GDM1 (cell line): Measurements from ENCODE around the gene IFITM5.
"Not testable (repeated sequence)": the region's sequence is repeated elsewhere in the genome, so short reads cannot be mapped to it uniquely, and the experiment has no call there.

Source experiments
- DNase-seq: peaks from one replicate; lab custom pipeline; 2025; lab: John Stamatoyannopoulos, UW

Gene IFITM5

DNA sequence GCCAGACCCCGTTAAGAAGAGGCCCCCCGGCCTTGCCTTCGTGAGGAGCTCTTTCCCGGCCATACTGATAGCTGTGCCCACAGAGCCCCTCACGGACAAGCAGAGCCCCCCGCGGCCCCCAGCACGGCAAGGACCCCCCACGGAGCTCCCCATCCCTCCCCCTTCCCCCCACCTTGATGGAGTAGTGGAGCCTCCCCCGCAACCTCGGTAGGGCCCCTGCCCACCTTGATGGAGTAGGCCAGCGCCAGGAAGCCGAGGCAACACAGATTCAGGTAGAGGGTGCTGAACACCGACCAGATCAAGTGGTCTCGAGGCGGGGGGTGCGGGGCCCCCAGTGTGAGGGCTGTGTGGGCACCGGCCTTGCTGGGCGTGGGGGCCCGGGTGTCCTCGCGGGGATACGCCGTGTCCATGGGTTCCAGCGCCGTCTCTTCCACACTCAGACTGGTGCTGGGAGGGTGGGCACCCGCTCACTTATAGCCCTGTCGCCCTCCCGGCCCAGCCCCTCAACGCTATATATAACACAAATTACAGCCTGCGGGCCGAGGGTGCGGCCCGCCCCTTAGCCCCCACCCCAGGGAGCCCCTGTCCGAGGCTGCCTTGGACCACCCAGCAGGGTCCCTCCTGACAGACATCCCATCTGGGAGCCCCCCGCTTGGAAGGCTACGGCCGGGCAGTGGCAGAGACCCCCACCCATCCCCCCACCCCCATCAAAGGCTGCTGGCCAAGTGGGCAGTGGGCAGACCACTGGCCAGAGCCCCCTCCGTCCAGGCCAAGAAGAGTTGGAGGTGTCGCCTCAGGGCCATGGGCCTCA is at the start of gene IFITM5:
TSS of gene IFITM5 (minus strand) at position 446 of the 811 bp plus-strand sequence. CDS start at position 410, 36 bp downstream.
- DNase-seq = no peak

DNA sequence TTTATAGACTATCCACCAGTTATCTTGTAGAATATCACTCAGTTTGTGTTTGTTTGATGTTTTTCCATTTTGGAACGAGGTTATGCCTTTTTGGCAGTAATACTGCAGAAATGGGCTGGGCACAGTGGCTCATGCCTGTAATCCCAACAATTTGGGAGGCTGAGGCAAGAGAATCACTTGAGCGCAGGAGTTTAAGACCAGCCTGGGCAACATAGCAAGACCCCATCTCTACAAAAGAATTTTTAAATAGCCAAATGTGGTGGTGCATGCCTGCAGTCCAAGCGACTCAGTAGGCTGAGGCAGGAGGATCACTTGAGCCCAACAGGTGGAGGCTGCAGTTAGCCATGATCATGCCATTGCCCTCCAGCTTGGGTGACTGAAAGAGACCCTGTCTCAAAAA is 47.2 kb upstream of the IFITM5 start:
- DNase-seq = no peak

DNA sequence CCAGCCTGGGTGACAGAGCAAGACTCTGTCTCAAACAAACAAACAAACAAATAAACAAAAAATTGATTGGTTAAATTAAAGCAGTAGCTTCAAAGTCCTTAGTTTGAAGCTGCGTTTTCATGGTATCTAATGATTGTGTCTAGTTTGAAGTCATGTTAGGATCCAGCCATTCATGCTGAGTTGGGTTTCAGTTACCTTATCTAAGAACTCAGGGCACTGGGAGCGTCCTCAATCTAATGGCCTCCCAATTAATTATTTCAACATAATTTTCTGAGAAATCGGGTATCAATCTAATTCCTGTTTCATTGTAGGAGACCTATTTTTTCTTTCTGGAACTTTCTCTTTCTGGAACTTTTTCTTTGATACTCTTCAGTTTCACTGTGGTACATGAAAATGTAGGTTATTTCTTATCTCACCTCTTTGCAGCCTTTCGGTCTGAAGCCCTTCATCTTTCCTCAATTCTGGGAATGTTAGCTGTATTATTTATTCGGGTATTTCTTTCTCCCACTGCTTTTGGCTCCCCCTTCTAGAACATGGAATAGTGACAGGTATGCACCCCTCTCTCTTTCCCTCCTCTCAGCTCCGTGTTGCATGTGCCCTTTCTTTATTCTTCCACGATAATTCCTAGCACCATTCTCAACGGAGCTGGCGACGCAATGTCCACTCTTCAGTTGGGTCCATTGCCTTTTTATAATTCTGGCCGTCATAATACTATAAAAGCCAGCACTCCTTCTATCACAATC is 45.7 kb upstream of the IFITM5 start:
- DNase-seq = no peak

DNA sequence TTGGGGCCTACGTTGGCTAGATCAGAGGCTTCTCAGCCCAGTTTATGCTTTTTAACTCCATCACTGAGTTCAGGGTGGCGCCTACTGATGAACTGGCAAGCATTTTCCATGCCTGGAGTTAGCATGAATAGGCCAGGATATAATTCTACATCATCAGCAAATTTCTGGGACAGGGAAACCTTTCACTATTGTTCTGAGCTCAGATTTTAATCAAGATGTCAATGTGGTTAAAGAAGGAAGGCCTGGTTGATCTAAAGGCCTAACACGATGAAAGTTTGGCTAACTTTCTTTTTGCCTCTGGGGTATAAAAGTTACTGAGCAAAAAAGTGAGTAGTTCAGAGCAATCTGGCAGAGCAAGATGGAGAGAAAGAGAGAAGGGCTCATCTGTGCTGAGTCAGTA is 43.0 kb upstream of the IFITM5 start:
- no peak for DNase-seq

DNA sequence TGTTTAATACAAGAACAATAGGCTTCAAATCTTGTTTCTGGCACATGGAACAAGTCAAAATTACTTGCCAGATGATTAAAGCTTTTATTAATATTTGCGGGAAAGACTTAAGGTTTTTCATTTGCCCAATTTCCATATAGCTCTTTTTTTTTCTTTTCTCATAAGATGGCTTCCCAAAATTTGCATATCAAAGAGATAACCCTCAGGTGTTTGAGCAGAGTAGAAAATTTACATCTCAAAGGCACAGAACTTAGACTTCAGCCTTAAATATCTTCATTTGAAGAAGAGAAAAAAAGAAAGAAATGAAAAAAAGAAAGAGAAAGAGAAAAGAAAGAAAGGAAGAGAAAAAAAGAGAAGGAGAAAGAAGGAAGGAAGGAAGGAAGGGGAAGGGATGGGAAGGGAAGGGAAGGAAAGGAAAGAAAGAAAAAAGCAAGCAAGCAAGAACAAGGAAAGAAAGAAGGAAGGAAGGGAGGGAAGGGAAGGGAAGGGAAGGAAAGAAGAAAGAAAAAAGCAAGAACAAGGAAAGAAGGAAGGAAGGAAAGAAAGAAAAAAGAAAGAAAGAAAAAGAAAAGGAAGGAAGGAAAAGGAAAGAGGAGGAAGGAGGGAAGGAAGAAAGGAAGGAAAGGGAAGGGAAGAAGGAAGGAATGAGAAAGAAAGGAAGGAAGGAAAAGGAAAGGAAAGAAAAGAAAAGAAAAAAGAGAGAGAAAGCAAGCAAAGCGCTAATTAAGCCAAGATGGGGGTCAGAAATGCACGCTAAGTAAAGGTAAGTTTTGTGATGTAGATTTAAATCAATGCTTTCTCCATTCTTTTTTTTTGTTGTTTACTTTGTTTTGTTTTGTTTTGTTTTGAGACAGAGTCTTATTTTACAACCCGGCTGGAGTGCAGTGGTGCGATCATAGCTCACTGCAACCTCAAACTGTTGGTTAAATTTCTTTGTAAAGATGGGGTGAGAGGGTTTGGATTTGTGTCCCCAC is 41.5 kb upstream of the IFITM5 start:
- no peak for DNase-seq

DNA sequence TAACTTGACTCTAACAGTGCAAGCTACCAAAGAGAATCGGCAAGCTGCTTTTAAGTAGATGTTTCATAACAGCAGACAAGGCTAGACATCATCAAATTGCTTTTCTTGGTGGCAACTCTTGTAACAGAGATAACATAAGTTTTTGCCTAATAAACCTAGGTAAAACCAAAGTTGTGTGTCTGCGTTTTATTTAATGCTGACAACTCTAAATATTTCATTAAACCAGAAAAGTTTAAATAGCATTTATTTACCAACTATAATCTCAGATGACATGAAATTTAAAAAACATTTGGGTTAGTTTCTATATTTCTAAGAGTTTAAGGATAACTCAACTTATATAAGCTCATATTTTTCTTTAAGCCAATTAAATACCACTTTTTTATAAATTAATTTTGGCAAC is 40.6 kb upstream of the IFITM5 start:
- DNase-seq = no peak

DNA sequence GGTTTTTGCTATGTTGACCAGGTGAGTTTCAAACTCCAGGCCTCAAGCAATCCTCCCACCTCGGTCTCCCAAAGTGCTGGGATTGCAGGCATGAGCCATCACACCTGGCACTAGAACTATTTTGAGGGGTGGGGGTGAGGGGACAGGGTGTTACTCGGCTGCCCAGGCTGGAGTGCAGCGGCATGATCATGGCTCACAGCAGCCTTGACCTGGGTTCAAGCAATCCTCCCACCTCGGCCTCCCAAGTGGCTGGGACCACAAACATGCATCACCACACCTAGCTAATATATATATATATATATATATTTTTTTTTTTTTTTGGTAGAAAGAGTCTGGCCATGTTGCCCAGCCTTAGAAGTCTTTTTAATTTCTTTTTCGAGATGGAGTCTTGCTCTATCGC is 38.4 kb upstream of the IFITM5 start:
- no peak for DNase-seq

DNA sequence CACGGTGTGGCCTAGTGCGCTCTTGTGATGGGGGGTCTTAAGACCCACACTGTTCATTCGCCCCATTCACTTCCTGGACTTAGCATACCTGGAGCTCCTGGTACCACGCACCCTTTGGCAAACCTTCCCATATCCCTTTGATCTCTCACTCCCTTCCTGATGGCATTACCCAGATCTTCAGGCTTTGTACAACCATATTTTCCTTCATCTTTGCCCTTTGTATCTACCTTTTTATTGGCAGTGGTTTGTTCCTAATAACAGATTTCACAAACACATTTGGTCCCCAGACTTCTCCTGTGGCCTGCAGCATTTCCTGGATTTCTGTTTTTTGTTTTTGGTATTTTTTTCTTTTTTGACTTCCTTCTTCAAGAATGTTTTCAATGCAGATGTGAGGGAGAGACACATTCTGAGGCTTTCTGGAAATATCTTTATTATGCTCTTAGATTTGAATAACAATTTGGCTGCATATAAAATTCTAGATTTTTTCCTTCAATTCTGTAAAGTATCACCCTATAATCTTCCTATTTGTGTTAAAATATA is 37.4 kb upstream of the IFITM5 start:
- DNase-seq = no peak

DNA sequence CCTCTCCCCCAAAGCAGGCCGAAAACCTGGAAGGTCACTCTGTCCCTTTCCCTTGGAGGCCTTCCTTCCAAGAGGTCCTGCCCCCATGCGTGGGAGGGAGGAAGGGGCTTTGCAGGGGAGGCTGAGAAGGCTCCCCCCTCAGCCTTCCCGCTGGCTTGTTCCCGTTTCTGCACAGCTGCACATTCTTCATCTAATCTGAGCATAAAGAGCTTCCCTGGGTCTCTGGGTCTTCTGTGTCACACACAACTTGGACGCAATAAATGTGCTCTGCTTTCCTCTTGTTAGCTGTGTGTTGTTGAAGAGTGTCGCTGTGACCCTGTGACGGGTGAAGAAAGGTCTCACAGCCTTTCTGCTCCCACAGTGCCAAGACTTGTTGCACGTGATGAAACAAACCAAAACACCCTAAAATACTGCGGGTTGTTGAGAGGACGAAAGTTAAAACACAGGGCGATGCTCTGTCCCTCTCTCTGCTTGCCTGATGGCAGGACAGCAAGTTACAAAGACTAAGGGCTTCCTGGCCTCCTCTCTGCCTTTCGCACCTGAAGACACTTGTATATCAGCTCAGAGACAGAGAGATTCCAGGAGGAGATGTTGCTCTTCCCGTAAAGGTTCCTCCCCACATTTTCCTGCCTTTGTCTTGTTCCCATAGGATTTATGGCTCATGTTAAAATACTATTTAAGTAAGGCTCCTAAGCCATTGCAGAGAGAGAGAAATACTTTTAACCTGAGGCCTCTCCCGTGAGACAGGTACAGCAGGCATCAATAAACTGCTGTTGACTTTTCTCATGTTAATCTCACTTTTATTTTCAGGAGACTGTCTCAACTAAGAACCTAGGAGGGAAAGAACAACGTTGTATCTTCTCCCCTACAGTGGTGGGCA is 36.7 kb upstream of the IFITM5 start:
- peak; percentile 56 for DNase-seq

DNA sequence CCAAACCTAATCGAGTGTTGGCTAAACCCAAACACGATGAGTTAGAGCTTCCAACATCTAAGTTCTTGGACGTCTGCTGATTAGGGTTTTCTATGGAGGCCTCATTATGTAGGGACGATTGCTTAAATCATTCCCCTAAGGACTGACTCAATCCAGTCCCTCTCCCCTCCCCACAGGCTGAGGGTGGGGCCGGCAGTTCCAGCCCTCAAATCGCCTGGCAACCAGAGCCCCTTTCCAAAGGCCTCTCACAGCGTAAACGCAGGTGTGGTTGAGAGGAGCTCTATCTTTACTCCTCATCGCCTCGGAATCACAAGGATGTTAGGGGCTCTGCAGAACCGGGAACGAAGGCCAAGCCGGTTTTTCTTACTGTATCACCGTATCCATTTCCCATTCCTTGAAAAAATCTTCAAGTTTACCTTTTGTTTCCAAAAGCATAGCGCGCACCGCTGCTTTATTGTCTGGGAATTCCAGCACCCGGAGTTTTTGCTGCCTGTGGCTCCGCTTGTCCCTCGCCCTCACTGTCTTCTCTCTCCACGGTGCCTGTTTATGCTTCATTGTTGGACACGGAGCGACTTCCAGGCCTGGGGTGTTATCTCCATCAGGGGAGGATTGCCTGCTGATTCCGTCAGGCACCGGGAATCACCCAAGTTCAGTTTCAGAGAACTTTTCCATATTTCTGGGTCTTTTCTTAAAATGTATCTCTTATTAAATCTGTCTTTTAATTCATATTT is 35.1 kb upstream of the IFITM5 start:
- DNase-seq = no peak

DNA sequence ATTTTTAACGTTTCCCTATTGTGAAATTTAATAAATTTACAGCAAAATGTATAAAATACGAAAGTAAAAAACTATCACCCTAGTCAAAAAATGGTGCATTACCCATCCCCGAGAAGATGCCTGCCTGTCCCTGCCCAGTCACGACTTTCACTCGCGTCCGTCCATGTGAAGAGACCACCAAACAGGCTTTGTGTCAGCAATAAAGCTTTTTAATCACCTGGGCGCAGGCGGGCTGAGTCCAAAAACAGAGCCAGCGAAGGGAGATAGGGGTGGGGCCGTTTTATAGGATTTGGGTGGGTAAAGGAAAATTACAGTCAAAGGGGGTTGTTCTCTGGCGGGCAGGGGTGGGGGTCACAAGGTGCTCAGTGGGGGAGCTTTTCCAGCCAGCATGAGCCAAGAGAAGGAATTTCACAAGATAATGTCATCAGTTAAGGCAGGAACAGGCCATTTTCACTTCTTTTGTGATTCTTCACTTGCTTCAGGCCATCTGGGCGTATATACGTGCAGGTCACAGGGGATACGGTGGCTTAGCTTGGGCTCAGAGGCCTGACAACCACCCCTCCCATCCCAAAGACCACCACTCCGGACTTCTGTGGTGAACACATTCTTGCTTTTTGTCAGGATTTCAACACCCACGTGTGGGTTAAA is 34.4 kb upstream of the IFITM5 start:
- DNase-seq = not testable (repeated sequence)

DNA sequence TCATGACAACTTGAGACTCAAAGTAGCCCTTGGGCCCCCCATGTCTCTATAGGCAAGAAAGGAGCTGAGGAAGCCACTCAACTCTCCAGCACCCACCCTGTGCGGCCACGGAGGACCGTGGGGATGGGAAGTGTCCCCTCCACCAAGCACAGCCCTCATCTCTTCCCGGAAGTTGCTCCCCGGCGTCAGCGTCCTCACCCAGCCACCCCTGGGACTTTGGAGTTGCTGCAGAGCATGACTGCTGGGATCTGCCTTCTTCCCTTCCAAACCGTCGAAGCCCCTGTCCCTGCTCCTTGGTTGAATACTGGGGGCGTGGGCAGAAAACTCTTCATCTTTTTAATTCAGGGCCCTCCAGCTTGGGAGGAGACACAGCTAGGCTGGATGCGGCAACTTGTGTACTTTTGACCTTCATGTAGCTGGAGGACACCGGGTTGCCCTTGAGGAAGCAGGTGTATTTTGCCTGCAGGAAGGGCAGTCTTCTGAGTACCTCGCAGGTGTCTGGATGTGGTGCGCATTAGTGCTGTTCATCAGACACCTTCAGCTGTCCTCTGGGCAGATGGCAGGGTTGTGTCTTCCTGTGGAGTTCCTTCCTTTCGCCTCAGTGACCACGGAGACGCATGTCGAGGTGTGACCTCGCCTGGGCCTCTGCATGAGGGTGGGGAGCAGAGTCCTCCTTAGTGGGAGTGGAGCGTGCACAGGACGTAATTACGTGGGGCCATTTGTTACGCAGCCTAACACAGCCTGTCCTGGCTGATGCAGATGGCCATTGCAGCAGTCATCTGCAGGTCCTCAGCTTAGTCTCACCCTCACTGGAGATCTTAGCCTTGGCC is 33.5 kb upstream of the IFITM5 start:
- no peak for DNase-seq

DNA sequence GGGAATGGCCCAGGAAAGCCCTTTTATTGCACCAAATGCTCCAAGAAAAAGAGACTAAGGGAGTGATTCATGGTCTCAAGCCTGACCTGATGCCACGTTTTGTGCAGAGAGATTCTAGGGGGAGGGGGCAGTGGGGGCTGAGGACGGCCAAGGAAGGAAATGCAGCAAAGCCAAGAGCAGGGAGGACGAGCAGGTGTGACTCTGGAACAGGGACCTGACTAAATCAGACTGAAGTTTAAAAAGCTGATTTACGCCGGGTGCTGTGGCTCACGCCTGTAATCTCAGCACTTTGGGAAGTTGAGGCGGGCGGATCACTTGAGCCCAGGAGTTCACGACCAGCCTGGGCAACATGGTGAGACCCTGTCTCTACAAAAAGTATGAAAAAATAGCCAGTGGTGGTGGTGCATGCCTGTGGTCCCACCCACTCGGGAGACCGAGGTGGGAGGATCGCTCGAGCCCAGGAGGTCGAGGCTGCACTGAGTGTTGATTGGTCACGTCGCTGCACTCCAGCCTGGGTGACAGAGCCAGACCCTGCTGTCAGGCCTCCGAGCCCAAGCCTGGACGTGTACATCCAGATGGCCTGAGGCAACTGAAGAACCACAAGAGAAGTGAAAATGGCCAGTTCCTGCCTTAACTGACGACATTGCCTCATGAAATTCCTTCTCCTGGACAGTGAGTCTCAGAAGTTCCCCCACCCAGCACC is 32.2 kb upstream of the IFITM5 start:
- DNase-seq = no peak

DNA sequence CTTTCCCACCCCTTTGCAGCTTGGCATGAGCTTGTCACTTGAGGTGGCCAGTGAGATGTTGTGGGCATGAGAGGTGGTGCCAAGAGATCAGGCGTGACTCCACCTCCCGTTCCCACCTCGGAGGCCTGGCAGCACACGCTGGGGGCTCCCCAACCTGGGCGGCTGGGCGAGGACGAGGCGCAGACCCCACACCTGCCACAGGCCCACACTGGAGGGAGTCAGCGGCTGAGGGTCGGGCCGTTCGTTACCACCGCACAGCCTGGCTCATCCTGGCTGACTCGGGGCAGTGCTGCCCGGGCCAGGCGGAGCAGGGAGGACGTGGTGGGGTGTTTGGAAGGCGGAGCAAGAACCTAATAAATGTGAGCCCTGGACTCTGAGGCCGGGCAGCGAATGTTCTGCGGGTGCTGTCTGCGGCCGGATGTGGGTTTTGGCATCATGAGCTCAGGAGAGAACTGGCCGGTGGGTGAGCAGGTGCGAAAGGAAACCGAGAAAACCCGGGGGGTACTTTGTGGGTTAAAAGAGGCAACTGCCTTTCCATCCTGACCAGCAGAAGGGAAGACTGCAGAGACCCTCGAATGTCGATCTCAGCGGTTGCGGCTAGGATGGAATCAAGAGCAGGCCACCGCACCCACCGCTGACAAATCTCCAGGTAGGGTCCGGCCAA is 31.5 kb upstream of the IFITM5 start:
- no peak for DNase-seq

DNA sequence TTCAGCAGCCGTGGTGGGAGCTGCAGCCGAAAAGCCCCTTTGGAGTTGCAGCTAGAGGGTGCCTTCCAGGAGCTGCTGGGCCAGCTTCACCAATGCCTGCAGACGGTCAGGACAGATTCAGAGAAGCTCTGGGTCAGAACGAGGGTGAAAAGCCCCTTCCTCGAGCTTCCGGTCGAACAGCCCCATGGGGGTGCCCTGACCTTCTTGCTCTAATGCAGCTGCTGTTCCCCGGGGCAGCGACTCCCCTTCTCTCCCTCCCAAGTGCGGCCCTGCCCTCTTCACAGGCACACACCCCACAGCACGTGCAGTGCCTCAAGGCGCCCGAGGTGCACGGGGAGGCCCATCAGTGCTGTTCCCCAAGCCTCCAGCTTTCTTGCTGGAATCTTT is 31.0 kb upstream of the IFITM5 start:
- no peak for DNase-seq

DNA sequence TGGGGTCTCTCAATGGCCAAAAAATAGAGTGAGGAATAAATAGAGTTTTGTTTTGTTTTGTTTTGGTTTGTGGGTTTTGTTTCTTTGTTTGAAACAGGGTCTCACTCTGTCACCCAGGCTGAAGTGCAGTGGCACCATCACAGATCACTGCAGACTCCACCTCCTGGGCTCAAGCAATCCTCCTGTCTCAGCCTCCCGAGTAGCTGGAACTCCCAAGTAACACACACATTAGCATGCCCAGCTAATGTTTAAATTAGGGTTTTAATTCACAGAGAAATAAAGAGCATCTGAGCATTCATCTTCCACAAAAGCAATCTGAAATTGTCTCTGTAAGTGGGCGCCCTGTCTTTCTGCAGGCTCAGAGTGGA is 30.5 kb upstream of the IFITM5 start:
- no peak for DNase-seq

DNA sequence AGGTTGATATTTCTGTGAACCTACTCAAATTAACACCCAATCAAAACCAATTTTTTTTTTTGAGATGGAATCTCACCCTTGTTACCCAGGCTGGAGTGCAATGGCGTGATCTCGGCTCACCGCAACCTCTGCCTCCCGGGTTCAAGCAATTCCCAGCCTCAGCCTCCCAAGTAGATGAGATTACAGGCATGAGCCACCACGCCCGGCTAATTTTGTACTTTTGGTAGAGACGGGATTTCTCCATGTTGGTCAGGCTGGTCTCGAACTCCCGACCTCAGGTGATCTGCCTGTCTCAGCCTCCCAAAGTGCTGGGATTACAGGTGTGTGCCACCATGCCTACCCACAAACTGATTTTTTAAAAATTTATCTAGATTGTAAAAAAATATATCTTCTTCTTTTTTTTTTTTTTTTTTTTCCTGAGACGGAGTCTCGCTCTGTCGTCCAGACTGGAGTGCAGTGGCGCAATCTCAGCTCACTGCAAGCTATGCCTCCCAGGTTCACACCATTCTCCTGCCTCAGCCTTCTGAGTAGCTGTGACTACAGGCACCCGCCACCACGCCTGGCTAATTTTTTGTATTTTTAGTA is 29.3 kb upstream of the IFITM5 start:
- not testable (repeated sequence) for DNase-seq
